Spinal cord (tissue), 10 donors: ENCODE results near the gene RMRP. TPM values are rescaled to one million over a fixed set of nuclear protein-coding genes. Genes with fewer than 3 reads are reported as not detected.
"Not testable (repeated sequence)": the region's sequence is repeated elsewhere in the genome, so short reads cannot be mapped to it uniquely, and the experiment has no call there.

Experiments
- DNase-seq, 6 donors: peaks; one replicate each; pipeline versions ENCODE4 v3.0.0 to v3.0.0-alpha.2; 2013 to 2015; ENCODE audit warnings: low spot score in 6 of 6, low read depth in 4 of 6
- H3K27ac ChIP-seq: one replicate; pipeline ENCODE4 v1.5.1; 2013; ENCODE audit warnings: low read depth, low read length, control low read depth
- H3K27me3 ChIP-seq: one replicate; pipeline ENCODE4 v1.6.1; 2013; ENCODE audit warnings: low read length; ENCODE audit not compliant: control insufficient read depth, insufficient read depth
- H3K36me3 ChIP-seq: one replicate; pipeline ENCODE4 v1.6.1; 2013; ENCODE audit warnings: low read length; ENCODE audit not compliant: control insufficient read depth, insufficient read depth
- H3K4me1 ChIP-seq: one replicate; pipeline ENCODE4 v1.6.1; 2013; ENCODE audit warnings: low read length; ENCODE audit not compliant: control insufficient read depth, insufficient read depth
- H3K4me3 ChIP-seq: one replicate; pipeline ENCODE4 v1.5.1; 2013; ENCODE audit warnings: low read depth, low read length, control low read depth
- H3K9me3 ChIP-seq: one replicate; pipeline ENCODE4 v1.6.1; 2013; ENCODE audit warnings: low read length; ENCODE audit not compliant: control insufficient read depth, insufficient read depth
- WGBS: methylation state at CpG from one replicate; pipeline ENCODE4 v1.1.5; 2013; ENCODE audit warnings: missing lambda C conversion rate; ENCODE audit not compliant: insufficient coverage; 5-methylcytosine and 5-hydroxymethylcytosine counted together
- polyA plus RNA-seq, 2 donors: library from polyadenylated mRNA; unstranded; fragments of 120-200 nt; gene quantifications; one replicate each; pipeline ENCODE4 v1.2.1, GENCODE V29; 2013; ENCODE audit not compliant: insufficient read length in 2 of 2
- total RNA-seq, 2 donors: library from RNA; depleted of rRNA in 1 of 2; stranded (reverse); fragments of 120-200 nt in 1 of 2; fragments of >200 nt in 1 of 2; gene quantifications; one replicate each; pipeline versions ENCODE4 v1.2.3 to v1.2.4, GENCODE V29; 2013 to 2014
- donor health status: healthy.

Gene RMRP
- total and polyA plus RNA-seq, 4 donors = 1.8 to 50,424 (median 17,832) TPM; not detected in 1

GRCh38 chr9:35638751-35639150 lies 19.1 kb downstream of the RMRP start:
- no CpG with 5 or more reads among the region's 8 CpGs for WGBS
- H3K4me3 ChIP-seq, DNase-seq, H3K36me3 ChIP-seq, H3K27ac ChIP-seq, H3K4me1 ChIP-seq, H3K9me3 ChIP-seq, H3K27me3 ChIP-seq: not testable (repeated sequence)

DNA sequence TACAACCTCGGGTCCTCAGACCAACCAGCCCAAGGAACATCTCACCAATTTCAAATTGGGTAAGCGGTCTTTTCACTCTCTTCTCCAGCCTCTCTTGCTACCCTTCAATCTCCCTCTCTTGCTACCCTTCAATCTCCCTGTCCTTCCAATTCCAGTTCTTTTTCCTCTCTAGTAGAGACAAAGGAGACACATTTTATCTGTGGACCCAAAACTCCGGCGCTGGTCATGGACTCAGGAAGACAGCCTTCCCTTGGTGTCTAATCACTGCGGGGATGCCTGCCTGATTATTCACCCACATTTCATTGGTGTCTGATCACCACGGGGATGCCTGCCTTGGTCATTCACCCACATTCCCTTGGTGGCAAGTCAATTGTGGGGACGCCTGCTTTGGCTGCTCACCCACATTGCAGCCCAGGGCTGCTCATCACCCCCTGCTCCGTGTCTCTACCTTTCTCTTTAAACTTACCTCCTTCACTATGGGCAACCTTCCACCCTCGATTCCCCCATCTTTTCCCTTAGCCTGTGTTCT lies 20.3 kb downstream of the RMRP start:
- 94% methylated on average over 9 of the region's 9 CpGs for WGBS
- not testable (repeated sequence) for H3K9me3 ChIP-seq, H3K4me3 ChIP-seq, H3K36me3 ChIP-seq, H3K27ac ChIP-seq, H3K4me1 ChIP-seq, H3K27me3 ChIP-seq, DNase-seq

DNA sequence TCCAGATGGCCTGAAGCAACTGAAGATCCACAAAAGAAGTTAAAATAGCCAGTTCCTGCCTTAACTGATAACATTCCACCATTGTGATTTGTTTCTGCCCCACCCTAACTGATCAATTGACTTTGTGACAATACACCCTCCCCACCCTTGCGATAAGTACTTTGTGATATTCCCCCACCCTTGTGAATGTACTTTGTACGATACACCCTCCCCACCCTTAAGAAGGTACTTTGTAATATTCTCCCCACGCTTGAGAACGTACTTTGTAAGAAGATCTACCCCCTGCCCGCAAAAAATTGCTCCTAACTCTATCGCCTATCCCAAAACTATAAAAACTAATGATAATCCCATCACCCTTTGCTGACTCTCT lies 21.0 kb downstream of the RMRP start:
- H3K27me3 ChIP-seq, H3K4me3 ChIP-seq, H3K4me1 ChIP-seq, DNase-seq, H3K36me3 ChIP-seq, H3K27ac ChIP-seq, H3K9me3 ChIP-seq: not testable (repeated sequence)
- WGBS = 94% methylated on average over 5 of the region's 6 CpGs

- H3K27ac ChIP-seq = no peak overlapping the region
- 95% methylated on average over 6 of the region's 9 CpGs for WGBS
- H3K9me3 ChIP-seq = no peaks in the 10 kb centered on the region
Observed at GRCh38 chr9:35636135-35636876, 21.5 kb downstream of the RMRP start.

GRCh38 chr9:35635730-35636129 lies 22.1 kb downstream of the RMRP start:
- H3K27me3 ChIP-seq = no peaks in the 10 kb centered on the region
- H3K9me3 ChIP-seq = no peaks in the 10 kb centered on the region
- no peaks in the 10 kb centered on the region for H3K4me1 ChIP-seq
- no peak overlapping the region for H3K27ac ChIP-seq
- no peak overlapping the region for H3K4me3 ChIP-seq
- no peak for DNase-seq
- H3K36me3 ChIP-seq = no peaks in the 10 kb centered on the region

More at GRCh38 chr9:35636135-35636876, 21.5 kb downstream of the RMRP start:
- no peaks in the 10 kb centered on the region for H3K4me1 ChIP-seq
- H3K36me3 ChIP-seq = no peaks in the 10 kb centered on the region
- no peak overlapping the region for H3K4me3 ChIP-seq
- no peaks in the 10 kb centered on the region for H3K27me3 ChIP-seq
- DNase-seq = no peak

DNA sequence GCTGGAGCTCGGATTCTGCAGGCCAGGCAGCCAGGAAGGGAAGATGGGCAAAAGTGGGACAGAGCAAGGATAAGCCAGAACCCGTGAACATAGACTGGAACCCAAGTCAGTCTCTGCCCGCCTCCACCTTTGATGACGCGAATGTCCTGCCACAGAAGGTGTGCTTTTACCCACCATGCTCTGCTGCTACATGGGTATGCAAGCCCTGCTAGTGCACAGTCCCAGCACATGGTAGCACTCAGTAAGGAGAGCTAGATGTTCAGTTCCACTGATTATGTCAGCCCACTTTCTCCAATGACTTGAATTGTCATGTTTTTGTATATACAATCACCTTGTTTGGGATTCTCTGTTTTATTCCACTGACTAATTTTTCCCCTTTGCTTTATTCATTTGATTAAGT lies 28.2 kb downstream of the RMRP start:
- 91% methylated on average over 5 of the region's 5 CpGs for WGBS

GRCh38 chr9:35628389-35628991 lies 29.3 kb downstream of the RMRP start:
- Histone ChIP-seq H3K27me3 (no peaks in the 10 kb centered on the region), H3K9me3 (no peaks in the 10 kb centered on the region), H3K36me3 (no peaks in the 10 kb centered on the region), H3K27ac (no peak overlapping the region), H3K4me1 (no peaks in the 10 kb centered on the region), H3K4me3 (no peak overlapping the region)
- DNase-seq = no peak
- WGBS = 94% methylated on average over 5 of the region's 6 CpGs

More for the DNA sequence above, 28.2 kb downstream of the RMRP start:
- H3K9me3 ChIP-seq = no peaks in the 10 kb centered on the region
- no peak overlapping the region for H3K4me3 ChIP-seq
- H3K27ac ChIP-seq = no peak overlapping the region
- H3K27me3 ChIP-seq = no peaks in the 10 kb centered on the region
- H3K36me3 ChIP-seq = no peaks in the 10 kb centered on the region
- DNase-seq = no peak
- no peaks in the 10 kb centered on the region for H3K4me1 ChIP-seq

DNA sequence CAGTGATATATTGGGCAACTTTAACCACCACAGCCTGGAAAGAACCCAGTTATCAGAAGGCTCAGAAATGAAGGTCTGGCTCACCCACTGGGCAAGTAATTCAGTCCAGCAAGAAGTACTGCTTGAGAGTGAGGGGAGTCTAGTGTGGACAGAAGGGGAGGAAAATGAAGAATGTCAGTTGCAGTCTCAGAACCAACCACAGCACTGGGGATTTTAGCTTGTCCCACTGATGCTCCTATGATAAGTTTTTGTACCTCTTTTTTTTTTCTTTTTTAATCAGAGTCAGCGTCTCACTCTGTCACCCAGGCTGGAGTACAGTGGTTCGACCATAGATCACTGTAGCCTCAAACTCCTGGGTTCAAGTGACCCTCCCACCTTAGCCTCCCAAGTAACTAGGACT lies 30.2 kb downstream of the RMRP start:
- WGBS = 86% methylated on average over 2 of the region's 2 CpGs
- DNase-seq = no peak
- no peaks in the 10 kb centered on the region for H3K9me3 ChIP-seq
- no peaks in the 10 kb centered on the region for H3K27me3 ChIP-seq
- H3K4me1 ChIP-seq = no peaks in the 10 kb centered on the region
- H3K4me3 ChIP-seq = no peak overlapping the region
- H3K27ac ChIP-seq = no peak overlapping the region
- H3K36me3 ChIP-seq = no peaks in the 10 kb centered on the region

- Histone ChIP-seq H3K4me3 (no peak overlapping the region), H3K9me3 (no peaks in the 10 kb centered on the region), H3K4me1 (peaks cover 17% of the 10 kb centered on the region), H3K36me3 (no peaks in the 10 kb centered on the region), H3K27ac (no peak overlapping the region), H3K27me3 (peaks cover 37% of the 10 kb centered on the region)
- 88% methylated on average over 2 of the region's 2 CpGs for WGBS
- DNase-seq = no peak
Observed at GRCh38 chr9:35619800-35620158, 38.0 kb downstream of the RMRP start.
